Measurements from ENCODE around the gene NUMB.

The NUMB gene

GRCh38 chr14:73465823-73466532 lies 7.6 kb upstream of the NUMB start:
- no peak for DNase-seq (ENCODE audit: low read depth, low spot score)

GRCh38 chr14:73463411-73463810 lies 5.1 kb upstream of the NUMB start:
- DNase-seq (ENCODE audit: low read depth, low spot score): peak; percentile 40

GRCh38 chr14:73462815-73463214 lies 4.5 kb upstream of the NUMB start:
- DNase-seq (ENCODE audit: low read depth, low spot score): no peak

GRCh38 chr14:73462048-73462715 lies 3.8 kb upstream of the NUMB start:
- no peak for DNase-seq (ENCODE audit: low read depth, low spot score)

GRCh38 chr14:73461478-73462047 lies 3.2 kb upstream of the NUMB start:
- no peak for DNase-seq (ENCODE audit: low read depth, low spot score)

GRCh38 chr14:73460691-73461127 lies 2.4 kb upstream of the NUMB start:
- no peak for DNase-seq (ENCODE audit: low read depth, low spot score)

GRCh38 chr14:73459959-73460358 lies 1.6 kb upstream of the NUMB start:
- no peak for DNase-seq (ENCODE audit: low read depth, low spot score)

- no peak for DNase-seq (ENCODE audit: low read depth, low spot score)
Measured at GRCh38 chr14:73457924-73458182, 493 bp downstream of the NUMB start.

- no peak for DNase-seq (ENCODE audit: low read depth, low spot score)
Measured at GRCh38 chr14:73457041-73457923, 1.1 kb downstream of the NUMB start.

GRCh38 chr14:73455294-73455693 lies 3.1 kb downstream of the NUMB start:
- no peak for DNase-seq (ENCODE audit: low read depth, low spot score)

GRCh38 chr14:73452341-73453186 lies 5.8 kb downstream of the NUMB start:
- no peak for DNase-seq (ENCODE audit: low read depth, low spot score)

- no peak for DNase-seq (ENCODE audit: low read depth, low spot score)
Measured at GRCh38 chr14:73443758-73444157, 14.6 kb downstream of the NUMB start.

GRCh38 chr14:73441286-73441685 lies 17.1 kb downstream of the NUMB start:
- no peak for DNase-seq (ENCODE audit: low read depth, low spot score)

- DNase-seq (ENCODE audit: low read depth, low spot score): no peak
Measured at GRCh38 chr14:73438993-73439392, 19.4 kb downstream of the NUMB start.

GRCh38 chr14:73437206-73437605 lies 21.1 kb downstream of the NUMB start:
- no peak for DNase-seq (ENCODE audit: low read depth, low spot score)

GRCh38 chr14:73432124-73432523 lies 26.2 kb downstream of the NUMB start:
- no peak for DNase-seq (ENCODE audit: low read depth, low spot score)

- no peak for DNase-seq (ENCODE audit: low read depth, low spot score)
Measured at GRCh38 chr14:73428353-73428824, 30.0 kb downstream of the NUMB start.

- no peak for DNase-seq (ENCODE audit: low read depth, low spot score)
Measured at GRCh38 chr14:73427516-73428264, 30.7 kb downstream of the NUMB start.

GRCh38 chr14:73426877-73427276 lies 31.5 kb downstream of the NUMB start:
- DNase-seq (ENCODE audit: low read depth, low spot score): peak; percentile 50

- DNase-seq (ENCODE audit: low read depth, low spot score): peak; percentile 27
Measured at GRCh38 chr14:73424453-73424852, 33.9 kb downstream of the NUMB start.

All from brain pericyte (primary cell).